Ascending aorta (tissue), 2 donors: ENCODE measurements around the gene SH3BP1. TPM values are rescaled to one million over a fixed set of nuclear protein-coding genes. Genes with fewer than 3 reads are reported as not detected.

Experiments
- DNase-seq, 2 donors: peaks; one replicate each; pipeline ENCODE4 v3.0.0-alpha.2; 2019; ENCODE audit warnings: low spot score in 2 of 2
- H3K27ac ChIP-seq, 2 donors: fragments of 200-600 bp; sonication (generic); one replicate each; pipeline ENCODE4 v1.5.1; 2016 to 2017; ENCODE audit warnings: mild to moderate bottlenecking in 1 of 2
- H3K27me3 ChIP-seq: fragments of 200-600 bp; sonication (generic); one replicate; pipeline ENCODE4 v1.5.1; 2017
- H3K36me3 ChIP-seq, 2 donors: fragments of 200-600 bp; sonication (generic); one replicate each; pipeline ENCODE4 v1.5.1; 2016
- H3K4me1 ChIP-seq, 2 donors: fragments of 200-600 bp; sonication (generic); one replicate each; pipeline ENCODE4 v1.5.1; 2016 to 2017; ENCODE audit warnings: mild to moderate bottlenecking in 1 of 2
- H3K4me3 ChIP-seq, 2 donors: fragments of 200-600 bp; sonication (generic); one replicate each; pipeline ENCODE4 v1.5.1; 2016 to 2017; ENCODE audit warnings: mild to moderate bottlenecking in 1 of 2
- H3K9me3 ChIP-seq, 2 donors: fragments of 200-600 bp; sonication (generic); one replicate each; pipeline ENCODE4 v1.5.1; 2016
- CTCF ChIP-seq, 3 experiments: fragments of 200-600 bp in 2 of 3; fragments of 450-650 bp in 1 of 3; sonication (generic) in 2 of 3; IDR thresholded peaks; one replicate each; pipeline ENCODE4 v1.5.1; 2016 to 2019; ENCODE audit warnings: antibody characterized with exemption in 3 of 3, mild to moderate bottlenecking in 1 of 3, moderate library complexity in 1 of 3
- intact Hi-C: fragments of 100-400 bp; cut with DNase I; formaldehyde crosslinking; loops from one replicate; pipeline ENCODE4 v1.15.1; 2023
- total RNA-seq: library from RNA; depleted of rRNA; stranded (reverse); fragments of >200 nt; gene quantifications from one replicate; pipeline ENCODE4 v1.1.0, GENCODE V29; 2016

SH3BP1 gene
- total RNA-seq, 1 donor from 2014 or later, result 33.7 TPM

GRCh38 chr22:37681001-37681424, 41.5 kb downstream of the SH3BP1 start:
- no peak for DNase-seq
- intact Hi-C loops, result loop anchor here (1.0 to 5.0 kb wide), 3 partner anchors 20 to 59 kb away; no protein-coding TSS in a partner anchor
- H3K9me3 ChIP-seq, result no peaks in the 10 kb centered on the region
- TF ChIP-seq CTCF (IDR thresholded peaks at IDR 0.05), result no peak
- H3K4me1 ChIP-seq, result peaks cover 6 to 14% of the 10 kb centered on the region in 2 donors
- peaks cover 25 to 28% of the 10 kb centered on the region in 2 donors for H3K36me3 ChIP-seq
- H3K27me3 ChIP-seq, result no peaks in the 10 kb centered on the region
- no peak overlapping the region for H3K4me3 ChIP-seq
- H3K27ac ChIP-seq, result no peak overlapping the region

GRCh38 chr22:37681556-37682049, 42.1 kb downstream of the SH3BP1 start:
- Histone ChIP-seq H3K36me3 (peaks cover 25 to 28% of the 10 kb centered on the region in 2 donors), H3K9me3 (no peaks in the 10 kb centered on the region), H3K27ac (no peak overlapping the region), H3K4me3 (no peak overlapping the region), H3K27me3 (no peaks in the 10 kb centered on the region), H3K4me1 (peaks cover 6 to 14% of the 10 kb centered on the region in 2 donors)
- intact Hi-C loops, result loop anchor here (1.0 to 5.0 kb wide), 3 partner anchors 21 to 59 kb away; no protein-coding TSS in a partner anchor
- peak in 1 of 2 donors; percentile 84 for DNase-seq
- TF ChIP-seq CTCF (IDR thresholded peaks at IDR 0.05), result peak; percentile 89 to 94 (median 92)

- DNase-seq, result no peak
- Histone ChIP-seq H3K4me3 (no peak overlapping the region), H3K27ac (no peak overlapping the region), H3K27me3 (no peaks in the 10 kb centered on the region), H3K36me3 (peaks cover 10 to 12% of the 10 kb centered on the region in 2 donors), H3K9me3 (no peaks in the 10 kb centered on the region), H3K4me1 (peaks cover 0 to 4% of the 10 kb centered on the region in 2 donors)
- TF ChIP-seq CTCF (IDR thresholded peaks at IDR 0.05), result no peak
- intact Hi-C loops, result loop anchor here (5.0 kb wide), 1 partner anchor 63 kb away; no protein-coding TSS in a partner anchor
These were observed 45.5 kb downstream of the SH3BP1 start for GRCh38 chr22:37684803-37685615.

GRCh38 chr22:37686002-37686982, 46.8 kb downstream of the SH3BP1 start, which contains the start of gene NOL12:
TSS of gene NOL12 (plus strand) at chr22:37686343. CDS start at chr22:37686393, 50 bp downstream.
- intact Hi-C loops, result loop anchor here (1.0 kb wide), 1 partner anchor 163 kb away; the partner anchor contains the start of gene EIF3L
- peak within 1 kb of the TSS; percentile 83 to 87 for H3K27ac ChIP-seq

More at GRCh38 chr22:37686002-37686982, 46.8 kb downstream of the SH3BP1 start, which contains the start of gene NOL12:
- Histone ChIP-seq H3K27me3 (no peaks in the 10 kb centered on the region), H3K36me3 (peaks cover 18 to 22% of the 10 kb centered on the region in 2 donors), H3K9me3 (no peaks in the 10 kb centered on the region), H3K4me3 (peak within 1 kb of the TSS; percentile 63 to 69), H3K4me1 (peaks cover 0 to 4% of the 10 kb centered on the region in 2 donors)
- DNase-seq, result peak; percentile 35 to 88
- no peak for TF ChIP-seq CTCF (IDR thresholded peaks at IDR 0.05)
